Measurements from ENCODE around the gene LRTM2. TPM values are rescaled to one million over a fixed set of nuclear protein-coding genes. Genes with fewer than 3 reads are reported as not detected.

The LRTM2 gene
- total and polyA plus RNA-seq, 2 of the 4 experiments (the other 2 are of a cell fraction): not detected

- Histone ChIP-seq H3K18ac (ENCODE audit: low read depth, low read length) (no peak overlapping the region), H3K27me3 (ENCODE audit: control insufficient read depth, insufficient read depth, low read length) (peaks cover 79% of the 10 kb centered on the region), H3K9me1 (ENCODE audit: insufficient read depth, low read length) (no peaks in the 10 kb centered on the region), H4K91ac (ENCODE audit: insufficient read depth, low read depth, low read length) (no peak overlapping the region), H2AK5ac (ENCODE audit: low read depth, low read length) (no peak overlapping the region), H3K23ac (ENCODE audit: low read depth, low read length) (no peak overlapping the region), H3K9me3 (ENCODE audit: control insufficient read depth, insufficient read depth, low read length) (no peaks in the 10 kb centered on the region), H3K9ac (ENCODE audit: low read depth, low read length) (no peak overlapping the region), H3K4me2 (ENCODE audit: low read depth, low read length) (no peak overlapping the region), H3K56ac (ENCODE audit: extremely low read depth, insufficient read depth, low read length) (no peak overlapping the region), H2BK15ac (ENCODE audit: low read depth, low read length) (no peak overlapping the region), H4K5ac (ENCODE audit: low read depth, low read length) (no peak overlapping the region), H2BK20ac (ENCODE audit: low read depth, low read length) (no peak overlapping the region), H4K8ac (ENCODE audit: low read depth in 2 of 2, low read length in 2 of 2) (no peak overlapping the region), H3K14ac (replicated peaks; ENCODE audit: low read depth, low read length) (no peak overlapping the region), H2BK5ac (ENCODE audit: low read depth, low read length, poor library complexity, severe bottlenecking) (no peak overlapping the region), H3K27ac (ENCODE audit: insufficient read depth, low read length) (no peak overlapping the region), H2BK120ac (ENCODE audit: low read depth, low read length) (no peak overlapping the region), H3K36me3 (ENCODE audit: control insufficient read depth, insufficient read depth, low read length) (no peaks in the 10 kb centered on the region), H2AK9ac (replicated peaks; ENCODE audit: low read depth, low read length, poor library complexity) (no peak overlapping the region), H2AFZ (replicated peaks; ENCODE audit: low read length, poor library complexity) (no peak overlapping the region), H3K4me3 (ENCODE audit: insufficient read depth, low read depth, low read length) (no peak overlapping the region), H3K4me1 (ENCODE audit: control insufficient read depth, insufficient read depth, low read length) (no peaks in the 10 kb centered on the region), H3K79me1 (ENCODE audit: low read depth in 1 of 2, low read length in 2 of 2) (no peaks in the 10 kb centered on the region), H4K20me1 (ENCODE audit: insufficient read depth, low read length) (no peaks in the 10 kb centered on the region; the same call in 1 of the 2 replicates), H3K4ac (ENCODE audit: low read depth, low read length) (no peak overlapping the region)
- DNase-seq (no peak), ATAC-seq (ENCODE audit: low read depth) (no peak)
- 62% methylated on average over 2 of the region's 14 CpGs; no CpG with 5 or more reads in 1 of the 2 experiments for WGBS, 2 experiments (ENCODE audit: extremely low coverage in 2 of 2, insufficient read length in 1 of 2)
- dilution Hi-C loops (cut with HindIII; ENCODE audit: low sequenced_read_pairs, unreplicated experiment): no loop called here
- no peak for TF ChIP-seq FOS (IDR thresholded peaks at IDR 0.05; ENCODE audit: low read depth, low read length)
- no peak for TF ChIP-seq RAD21 (IDR thresholded peaks at IDR 0.05; ENCODE audit: low read length)
- TF ChIP-seq NFE2L2 (IDR thresholded peaks at IDR 0.05; ENCODE audit: low read depth, low read length): no peak
- no peak for TF ChIP-seq SMC3 (IDR thresholded peaks at IDR 0.05; ENCODE audit: low read depth, low read length)
- TF ChIP-seq CTCF (conservative IDR thresholded peaks at IDR 0.05; ENCODE audit: low read depth, low read length): no peak
- no peak for TF ChIP-seq USF2 (IDR thresholded peaks at IDR 0.05; ENCODE audit: low read depth, low read length)
- TF ChIP-seq ELK1 (IDR thresholded peaks at IDR 0.05; ENCODE audit: borderline replicate concordance, low read depth, low read length): no peak
- no peak for TF ChIP-seq RCOR1 (IDR thresholded peaks at IDR 0.05; ENCODE audit: insufficient replicate concordance, low read length)
- TF ChIP-seq POLR2A (IDR thresholded peaks at IDR 0.05; ENCODE audit: low read depth, low read length): no peak
- no peak for TF ChIP-seq RFX5 (IDR thresholded peaks at IDR 0.05; ENCODE audit: low read depth, low read length)
- TF ChIP-seq MXI1 (IDR thresholded peaks at IDR 0.05; ENCODE audit: borderline replicate concordance, low read depth, low read length): no peak
- no peak for TF ChIP-seq CEBPB (IDR thresholded peaks at IDR 0.05; ENCODE audit: low read depth, low read length)
- CTCF ChIA-PET: no interaction called here
- POLR2A ChIA-PET (ENCODE audit: unreplicated experiment): no interaction called here
- BruUV-seq (replicated peaks): no TSS peak
- intact Hi-C loops (cut with micrococcal nuclease): no loop called here
- in situ Hi-C loops (cut with MboI; ENCODE audit: low sequenced_read_pairs): no loop called here
These were observed 5.2 kb downstream of the LRTM2 start for GRCh38 chr12:1825382-1826102.

Measured in IMR-90 (cell line).